GM12872 (cell line): ENCODE data around the gene POLA1.

ENCODE experiments used
- CTCF ChIP-seq: IDR thresholded peaks from 3 replicates; pipeline ENCODE4 v1.5.1; 2011; ENCODE audit warnings: low read depth, mild to moderate bottlenecking, low read length, moderate library complexity; ENCODE audit not compliant: insufficient read depth

The POLA1 gene

GRCh38 chrX:25016938-25017598 lies 323.4 kb downstream of the POLA1 start:
- no peak for TF ChIP-seq CTCF

GRCh38 chrX:25017667-25018247 lies 324.0 kb downstream of the POLA1 start:
- TF ChIP-seq CTCF, result no peak

GRCh38 chrX:25018682-25019081 lies 325.0 kb downstream of the POLA1 start:
- TF ChIP-seq CTCF, result no peak

- TF ChIP-seq CTCF, result no peak
Observed at GRCh38 chrX:25019707-25020390, 326.1 kb downstream of the POLA1 start.

GRCh38 chrX:25020391-25020904 lies 326.7 kb downstream of the POLA1 start:
- no peak for TF ChIP-seq CTCF

GRCh38 chrX:25020905-25021449 lies 327.3 kb downstream of the POLA1 start:
- TF ChIP-seq CTCF, result peak; percentile 75
